ENCODE results near the gene RAP1A.

RAP1A gene

GRCh38 chr1:111761717-111762116 is 142.1 kb downstream of the RAP1A start:
- no peak for DNase-seq (ENCODE audit: low spot score)

- no peak for DNase-seq (ENCODE audit: low spot score)
These were observed 142.7 kb downstream of the RAP1A start for GRCh38 chr1:111762332-111762731.
